HG02798 (cell line): ENCODE data around the gene CDC45.
"Not testable (repeated sequence)": the region's sequence is repeated elsewhere in the genome, so short reads cannot be mapped to it uniquely, and the experiment has no call there.

Experiments used
- ATAC-seq: cut with Tn5 transposase; IDR thresholded peaks from one replicate; pipeline ENCODE4 v1.9.1; 2021; ENCODE audit warnings: mild to moderate bottlenecking; ENCODE audit not compliant: unreplicated experiment, poor library complexity

Gene CDC45

DNA sequence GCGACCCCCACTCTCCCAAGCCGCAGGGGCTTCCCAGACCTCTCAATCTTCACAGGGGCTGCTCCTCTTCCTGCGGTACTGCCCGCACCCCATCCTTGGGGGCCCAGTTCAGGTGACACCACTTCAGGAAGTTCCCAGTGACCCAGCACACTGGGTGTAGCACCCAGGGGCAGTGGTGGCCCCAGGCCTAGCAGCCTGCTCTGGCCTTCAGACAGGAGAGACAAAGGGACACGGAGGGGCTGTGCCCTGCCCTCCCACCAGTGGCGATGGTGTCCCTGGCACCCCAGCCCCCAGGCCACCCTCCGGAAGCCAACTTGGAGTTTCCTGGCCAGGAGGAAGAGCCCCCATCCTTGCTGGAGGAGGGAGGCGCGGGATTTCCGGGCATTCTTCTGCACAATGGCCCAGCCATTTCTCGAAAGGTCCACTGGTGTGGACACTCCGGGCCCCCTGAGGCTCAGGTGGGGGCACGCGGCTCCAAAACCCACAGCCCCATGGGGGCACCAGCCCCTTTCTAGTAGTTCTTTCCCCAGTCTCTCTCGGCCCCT, 45.5 kb downstream of the CDC45 start:
- no peak for ATAC-seq

DNA sequence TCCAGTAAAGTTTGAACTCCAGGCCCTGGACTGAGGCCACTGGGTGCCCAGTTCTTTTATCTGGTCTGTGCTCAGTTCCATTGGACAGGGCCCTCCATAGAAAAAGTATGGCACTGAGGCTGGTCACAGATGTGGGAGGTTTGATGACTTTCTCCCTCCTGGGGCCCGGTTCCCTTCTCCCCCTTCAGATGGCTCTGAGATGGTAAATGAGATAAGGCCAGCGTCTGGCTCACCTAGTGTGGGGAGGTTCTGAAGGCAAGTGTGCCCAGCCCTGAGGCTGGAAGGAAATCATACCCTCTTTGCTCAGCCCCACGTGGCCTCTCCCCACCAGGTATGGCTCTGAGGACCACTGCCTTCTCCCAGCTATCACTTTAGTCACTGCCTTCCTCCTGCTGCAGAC, 45.9 kb downstream of the CDC45 start:
- ATAC-seq = no peak

GRCh38 chr22:19526076-19526701, 46.5 kb downstream of the CDC45 start:
- ATAC-seq = no peak

DNA sequence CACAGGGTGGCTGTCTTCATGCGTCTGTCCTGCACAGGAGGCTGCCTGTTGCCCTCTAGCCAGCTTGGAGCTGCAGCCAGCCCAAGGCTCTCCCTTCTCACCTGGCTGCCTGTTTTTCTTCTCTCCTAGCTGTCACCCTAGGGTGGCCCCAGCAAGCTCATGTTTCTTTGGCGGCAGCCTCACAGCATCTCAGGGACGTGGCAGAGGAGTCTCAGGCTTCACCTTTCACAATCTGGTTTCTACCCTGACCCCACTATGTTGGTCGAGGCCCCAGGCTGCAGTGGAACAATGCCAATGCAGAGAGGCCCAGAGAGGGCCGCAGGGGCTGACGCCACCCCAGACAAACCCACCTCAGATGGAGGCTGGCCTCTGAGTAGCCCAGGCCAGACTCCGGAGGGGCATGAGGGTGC, 47.0 kb downstream of the CDC45 start:
- ATAC-seq = no peak

GRCh38 chr22:19527321-19527721, 47.6 kb downstream of the CDC45 start:
- no peak for ATAC-seq

DNA sequence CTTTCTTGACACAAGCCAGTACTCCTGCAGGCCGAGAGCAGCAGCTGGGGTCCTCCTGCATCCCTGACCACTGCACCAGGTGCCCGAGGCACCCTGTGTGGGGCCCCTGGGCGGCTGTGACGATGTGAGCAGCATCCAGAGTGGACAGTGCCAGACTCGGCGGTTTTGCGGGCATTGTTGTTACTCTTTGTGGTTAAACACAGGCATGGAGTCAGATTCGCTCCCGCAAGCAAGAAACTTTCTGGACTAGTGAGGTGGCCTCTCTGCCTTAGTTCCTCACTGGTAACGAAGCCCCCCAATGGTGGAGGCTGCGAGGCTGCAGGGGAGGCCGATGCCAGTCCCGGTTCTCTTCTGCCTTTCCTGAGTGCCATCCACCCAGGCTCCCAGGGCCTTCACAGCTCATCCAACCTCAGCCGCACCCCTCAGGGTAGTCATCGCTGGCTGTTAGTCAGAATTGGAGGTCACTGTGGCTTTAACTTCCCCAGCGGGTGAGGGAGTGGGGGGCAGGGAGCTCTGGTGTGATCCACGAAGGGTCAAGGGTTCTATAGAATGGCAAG, 48.2 kb downstream of the CDC45 start:
- ATAC-seq = no peak

- ATAC-seq = no peak
These were observed 50.1 kb downstream of the CDC45 start for GRCh38 chr22:19529811-19530210.

DNA sequence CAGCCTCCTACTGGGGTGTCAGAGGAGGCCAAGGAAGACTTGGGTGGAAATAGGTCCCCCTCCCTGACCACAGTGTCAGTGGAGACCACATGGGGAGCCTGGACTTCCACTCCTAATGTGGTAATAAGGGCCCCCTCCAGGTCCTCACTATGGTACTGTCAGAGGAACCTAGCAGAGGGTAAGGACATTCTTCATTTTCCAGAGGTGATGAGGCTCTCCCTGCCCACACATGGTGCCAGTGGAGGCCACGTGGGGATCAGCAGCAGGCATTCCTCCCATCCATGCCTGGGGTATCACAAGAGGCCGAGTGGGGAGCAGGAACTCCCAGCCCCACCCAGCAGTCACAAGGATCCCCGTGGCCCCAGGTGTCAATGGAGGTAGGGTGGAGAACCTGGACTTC, 51.0 kb downstream of the CDC45 start:
- no peak for ATAC-seq

DNA sequence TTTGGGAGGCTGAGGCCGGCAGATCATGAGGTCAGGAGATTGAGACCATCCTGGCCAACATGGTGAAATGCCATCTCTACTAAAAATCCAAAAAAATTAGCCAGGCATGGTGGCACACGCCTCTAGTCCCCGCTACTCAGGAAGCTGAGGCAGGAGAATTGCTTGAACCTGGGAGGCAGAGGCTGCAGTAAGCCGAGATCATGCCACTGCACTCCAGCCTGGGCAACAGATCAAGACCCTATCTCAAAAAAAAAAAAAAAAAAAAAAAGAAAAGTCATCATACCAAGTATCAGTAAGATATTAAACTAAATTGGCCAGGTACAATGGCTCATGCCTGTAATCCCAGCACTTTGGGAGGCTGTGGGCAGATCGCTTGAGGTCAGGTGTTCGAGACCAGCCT, 51.6 kb downstream of the CDC45 start:
- ATAC-seq = not testable (repeated sequence)

DNA sequence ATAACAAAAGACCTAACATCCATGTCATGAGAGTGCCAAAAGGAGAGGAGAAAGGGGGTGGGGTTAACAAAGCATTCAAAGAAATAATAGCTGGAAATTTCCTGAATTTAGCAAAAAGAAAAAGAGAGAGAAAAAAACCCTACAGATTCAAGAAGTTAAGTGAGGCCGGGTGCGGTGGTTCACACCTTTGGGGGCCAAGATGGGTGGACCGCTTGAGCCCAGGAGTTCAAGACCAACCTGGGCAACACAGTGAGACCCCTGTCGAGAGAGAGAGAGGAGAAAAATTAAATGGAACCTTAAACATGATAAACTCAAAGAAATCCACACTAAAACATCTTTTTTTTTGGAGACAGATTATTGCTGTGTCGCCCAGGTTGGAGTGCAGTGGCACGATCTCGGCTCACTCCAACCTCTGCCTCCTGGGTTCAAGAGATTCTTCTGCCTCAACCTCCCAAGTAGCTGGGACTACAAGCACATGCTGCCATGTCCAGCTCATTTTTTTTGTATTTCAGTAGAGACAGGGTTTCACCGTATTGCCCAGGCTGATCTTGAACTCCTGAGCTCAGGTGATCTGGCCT, 53.4 kb downstream of the CDC45 start:
- no peak for ATAC-seq

DNA sequence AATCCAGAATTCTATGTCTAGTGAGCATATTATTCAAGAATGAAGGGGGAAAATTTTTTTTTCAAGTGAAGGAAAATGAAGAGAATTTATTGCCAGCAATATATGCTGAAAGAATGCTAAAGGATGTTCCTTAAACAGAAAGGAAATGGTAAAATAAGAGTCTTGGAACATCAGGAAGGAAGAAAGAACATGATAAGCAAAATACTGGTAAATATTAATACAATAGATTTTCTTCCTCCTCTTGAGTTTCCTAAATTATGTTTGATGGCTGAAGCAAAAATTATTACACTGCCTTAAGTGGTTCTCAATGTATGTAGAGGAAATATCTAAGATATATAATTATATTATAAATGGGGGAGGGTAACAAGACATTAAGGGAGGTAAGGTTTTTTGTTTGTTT, 54.1 kb downstream of the CDC45 start:
- no peak for ATAC-seq

- no peak for ATAC-seq
These were observed 55.3 kb downstream of the CDC45 start for GRCh38 chr22:19535001-19535400.

DNA sequence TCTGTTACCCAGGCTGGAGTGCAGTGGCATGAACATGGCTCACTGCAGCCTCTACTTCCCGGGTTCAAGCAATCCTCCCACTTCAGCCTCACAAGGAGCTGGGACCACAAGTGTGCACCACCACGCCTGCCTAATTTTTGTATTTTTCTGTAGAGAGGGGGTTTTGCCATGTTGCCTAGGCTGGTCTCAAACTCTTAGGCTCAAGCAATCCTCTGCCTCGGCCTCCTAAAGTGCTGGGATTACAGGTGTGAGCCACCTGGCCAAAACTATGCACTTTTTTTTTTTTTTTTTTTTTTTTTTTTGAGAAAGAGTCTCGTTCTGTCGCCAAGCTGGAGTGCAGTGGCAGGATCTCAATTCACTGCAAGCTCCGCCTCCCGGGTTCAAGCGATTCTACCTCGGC, 56.8 kb downstream of the CDC45 start:
- no peak for ATAC-seq

DNA sequence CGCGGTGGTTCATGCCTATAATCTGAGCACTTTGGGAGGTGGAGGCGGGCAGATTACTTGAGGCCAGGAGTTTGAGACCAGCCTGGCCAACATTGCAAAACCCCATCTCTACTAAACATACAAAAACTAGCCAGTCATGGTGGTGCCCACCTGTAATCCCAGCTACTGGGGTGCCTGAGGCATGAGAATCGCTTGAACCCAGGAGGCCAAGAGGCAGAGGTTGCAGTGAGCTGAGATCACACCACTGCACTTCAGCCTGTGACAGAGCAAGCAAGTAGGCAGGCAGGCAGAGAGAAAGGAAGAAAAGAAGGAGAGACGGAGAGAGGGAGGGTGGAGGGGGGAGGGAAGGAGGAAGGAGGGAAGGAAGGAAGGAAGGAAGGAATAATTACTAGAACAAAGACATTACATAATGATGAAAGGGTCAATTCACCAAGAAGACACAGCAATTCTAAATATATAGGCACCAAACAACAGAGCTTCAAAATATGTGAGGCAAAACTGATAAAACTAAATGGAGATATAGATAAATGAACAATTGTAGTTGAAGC, 58.3 kb downstream of the CDC45 start:
- ATAC-seq = no peak

DNA sequence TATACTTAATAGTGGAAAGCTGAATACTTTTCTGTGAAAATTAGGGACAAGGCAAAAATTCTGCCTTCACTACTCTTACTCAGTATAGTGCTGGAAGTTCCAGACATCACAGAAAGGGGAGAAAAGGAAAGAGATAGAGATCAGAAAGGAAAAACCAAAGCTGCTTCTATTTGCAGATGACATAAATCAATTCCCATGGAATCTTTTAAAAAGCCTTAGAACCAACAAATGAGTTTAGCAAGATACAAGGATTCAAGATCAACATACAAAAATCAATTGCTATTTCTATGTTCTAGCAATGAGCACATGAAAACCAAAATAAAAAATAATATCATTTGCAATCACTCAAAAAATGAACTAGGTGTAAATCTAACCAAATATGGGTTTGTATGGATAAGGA, 60.7 kb downstream of the CDC45 start:
- no peak for ATAC-seq

DNA sequence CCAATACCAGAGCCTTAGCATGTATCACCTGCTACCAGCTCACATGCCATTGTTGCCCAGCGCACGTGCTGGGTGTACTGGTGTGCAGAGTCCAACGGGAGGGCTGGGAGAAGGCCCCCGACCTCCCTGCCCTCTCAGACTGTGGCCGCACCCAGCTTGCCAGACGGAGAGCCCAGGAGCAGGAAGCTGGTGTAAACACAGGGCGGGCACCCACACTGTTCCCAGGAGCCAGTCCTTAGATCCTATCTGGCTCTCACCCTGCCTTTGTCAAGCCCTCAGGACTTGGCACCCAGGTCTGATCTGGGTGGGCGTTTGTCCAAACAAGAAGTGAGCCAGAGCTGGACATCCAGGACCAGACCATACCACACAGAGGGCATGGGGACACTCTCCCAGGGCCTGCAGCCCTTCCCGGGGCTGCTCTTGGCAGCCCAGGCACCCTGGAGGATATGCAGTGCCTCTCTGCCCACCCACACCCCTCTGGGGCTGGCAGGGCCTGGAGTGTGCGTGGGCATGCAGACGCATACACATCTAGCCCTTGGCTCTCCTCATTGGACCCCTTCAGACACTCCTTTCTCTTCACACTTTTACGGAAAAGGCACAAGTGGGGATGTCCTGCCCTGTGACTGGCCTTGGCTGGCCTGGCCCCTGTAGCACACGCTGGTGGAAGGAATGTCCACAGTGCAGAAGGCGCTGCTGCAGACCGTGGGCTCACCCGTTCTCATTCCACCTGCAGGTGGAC, 64.4 kb downstream of the CDC45 start:
- ATAC-seq = no peak

DNA sequence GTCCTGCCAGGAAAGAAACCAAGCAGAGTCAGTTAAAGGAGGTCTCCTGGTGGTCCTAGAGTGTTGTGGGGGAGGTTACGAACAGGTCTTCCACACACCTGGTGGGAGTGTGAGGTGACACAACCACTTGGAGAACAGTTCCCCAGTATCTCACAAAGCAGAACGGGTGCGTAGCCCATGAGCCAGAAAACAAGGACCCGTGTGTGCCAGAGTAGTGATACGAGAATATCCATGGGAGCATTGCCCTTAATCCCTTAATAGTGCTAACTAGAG, 66.2 kb downstream of the CDC45 start:
- ATAC-seq = no peak

GRCh38 chr22:19546680-19547079, 67.0 kb downstream of the CDC45 start:
- no peak for ATAC-seq

GRCh38 chr22:19547620-19548019, 67.9 kb downstream of the CDC45 start:
- no peak for ATAC-seq

DNA sequence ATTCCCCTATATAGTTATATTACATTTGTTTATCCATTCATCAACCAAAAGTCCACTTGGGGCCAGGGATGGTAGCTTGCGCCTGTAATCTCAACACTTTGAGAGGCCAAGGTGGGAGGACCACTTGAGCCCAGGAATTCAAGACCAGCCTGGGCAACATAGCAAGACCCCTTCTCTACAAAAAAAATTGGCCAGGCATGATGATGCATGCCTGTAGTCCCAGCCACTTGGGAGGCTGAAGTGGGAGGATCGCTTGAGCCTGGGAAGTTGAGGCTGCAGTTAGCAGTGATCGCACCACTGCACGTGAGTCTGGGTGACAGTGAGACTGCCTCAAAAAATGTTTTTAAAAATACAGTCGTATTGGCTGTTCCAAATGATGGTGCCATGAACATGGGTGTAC, 68.7 kb downstream of the CDC45 start:
- ATAC-seq = not testable (repeated sequence)

DNA sequence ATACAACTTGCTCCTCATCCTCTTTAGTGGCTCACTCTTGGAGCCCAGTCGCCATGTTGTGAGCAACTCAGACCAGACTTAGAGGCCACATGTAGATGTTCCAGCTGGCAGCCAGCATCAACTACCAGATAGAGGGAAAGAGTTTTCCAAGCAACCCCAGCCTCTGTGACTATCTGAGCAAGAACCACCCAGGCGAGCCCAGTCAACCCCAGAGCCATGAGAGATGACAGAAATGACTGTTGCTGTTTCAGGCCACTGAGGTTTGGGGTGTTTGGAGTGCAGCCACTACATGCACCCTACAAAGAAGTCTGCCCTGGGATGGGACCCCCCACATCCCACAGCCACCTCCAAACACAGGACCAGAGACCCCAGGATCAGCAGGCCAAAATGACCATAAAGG, 69.2 kb downstream of the CDC45 start:
- ATAC-seq = no peak
